ENCODE data around the gene AVEN. TPM values are rescaled to one million over a fixed set of nuclear protein-coding genes. Genes with fewer than 3 reads are reported as not detected.

AVEN gene
- polyA plus RNA-seq, 3 donors = 2.3 to 4.8 (median 3.4) TPM

DNA sequence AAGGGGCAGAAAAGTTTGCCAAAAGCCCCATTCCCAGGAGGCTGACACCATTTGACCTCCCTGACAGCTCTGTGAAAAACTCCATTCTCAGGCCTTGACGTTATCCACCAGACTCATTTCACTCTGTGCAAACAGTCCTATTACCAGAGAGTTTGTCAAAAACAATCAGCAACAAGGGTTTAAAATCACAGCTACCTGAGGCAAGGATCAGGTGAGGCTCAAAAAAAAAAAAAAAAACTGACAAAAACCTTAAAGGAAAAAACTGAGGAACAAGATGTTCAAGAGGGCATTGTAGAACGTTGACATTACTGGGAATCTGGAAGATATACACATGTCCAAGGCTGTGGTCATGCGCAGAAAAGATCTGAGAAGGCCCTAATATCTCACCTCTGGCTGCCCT lies 11.4 kb downstream of the AVEN start:
- no peak overlapping the region for H3K4me3 Mint-ChIP-seq
- peaks cover 0 to 12% (median 0%) of the 10 kb centered on the region in 7 donors for H3K9me3 Mint-ChIP-seq
- Histone ChIP-seq H3K79me2 (ENCODE audit: insufficient read depth, low read length) (no peaks in the 10 kb centered on the region), H4K20me1 (ENCODE audit: insufficient read depth, low read length) (no peaks in the 10 kb centered on the region), H3K4me1 (ENCODE audit: control insufficient read depth in 1 of 2, insufficient read depth in 2 of 2, low read length in 2 of 2) (no peaks in the 10 kb centered on the region), H3K27ac (ENCODE audit: low read depth in 1 of 2, low read length in 2 of 2) (no peak overlapping the region), H3K9me3 (replicated peaks in 1 of 2; ENCODE audit: control insufficient read depth in 1 of 2, insufficient read depth in 1 of 2, low read length in 2 of 2) (peaks cover 0 to 2% of the 10 kb centered on the region in 2 donors), H3K4me2 (replicated peaks; ENCODE audit: extremely low read depth, low read length, poor library complexity, severe bottlenecking) (no peak overlapping the region), H3K9ac (ENCODE audit: insufficient read depth, low read length, poor library complexity, severe bottlenecking) (no peak overlapping the region), H3K36me3 (replicated peaks in 1 of 2; ENCODE audit: control insufficient read depth in 1 of 2, insufficient read depth in 2 of 2, low read length in 2 of 2) (no peaks in the 10 kb centered on the region), H2AFZ (ENCODE audit: insufficient read depth, low read depth, low read length, poor library complexity, severe bottlenecking) (no peak overlapping the region), H3K27me3 (ENCODE audit: control insufficient read depth in 2 of 2, insufficient read depth in 2 of 2, low read length in 2 of 2) (no peaks in the 10 kb centered on the region), H3K4me3 (replicated peaks in 1 of 3; ENCODE audit: low read depth in 2 of 3, low read length in 3 of 3) (no peak overlapping the region)
- TF ChIP-seq, protein P1, sequence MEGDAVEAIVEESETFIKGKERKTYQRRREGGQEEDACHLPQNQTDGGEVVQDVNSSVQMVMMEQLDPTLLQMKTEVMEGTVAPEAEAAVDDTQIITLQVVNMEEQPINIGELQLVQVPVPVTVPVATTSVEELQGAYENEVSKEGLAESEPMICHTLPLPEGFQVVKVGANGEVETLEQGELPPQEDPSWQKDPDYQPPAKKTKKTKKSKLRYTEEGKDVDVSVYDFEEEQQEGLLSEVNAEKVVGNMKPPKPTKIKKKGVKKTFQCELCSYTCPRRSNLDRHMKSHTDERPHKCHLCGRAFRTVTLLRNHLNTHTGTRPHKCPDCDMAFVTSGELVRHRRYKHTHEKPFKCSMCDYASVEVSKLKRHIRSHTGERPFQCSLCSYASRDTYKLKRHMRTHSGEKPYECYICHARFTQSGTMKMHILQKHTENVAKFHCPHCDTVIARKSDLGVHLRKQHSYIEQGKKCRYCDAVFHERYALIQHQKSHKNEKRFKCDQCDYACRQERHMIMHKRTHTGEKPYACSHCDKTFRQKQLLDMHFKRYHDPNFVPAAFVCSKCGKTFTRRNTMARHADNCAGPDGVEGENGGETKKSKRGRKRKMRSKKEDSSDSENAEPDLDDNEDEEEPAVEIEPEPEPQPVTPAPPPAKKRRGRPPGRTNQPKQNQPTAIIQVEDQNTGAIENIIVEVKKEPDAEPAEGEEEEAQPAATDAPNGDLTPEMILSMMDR (IDR thresholded peaks at IDR 0.05) = no peak
- H3K27ac Mint-ChIP-seq = no peak overlapping the region
- H3K27me3 Mint-ChIP-seq (ENCODE audit: low read depth in 3 of 3) = peaks cover 0 to 4% (median 0%) of the 10 kb centered on the region in 3 donors
- WGBS (ENCODE audit: insufficient coverage) = 92% methylated on average over 2 of the region's 3 CpGs
- H3K36me3 Mint-ChIP-seq = no peaks in the 10 kb centered on the region
- no peak for DNase-seq
- peaks cover 5% of the 10 kb centered on the region for H3K4me1 Mint-ChIP-seq
- intact Hi-C loops (cut with micrococcal nuclease) = no loop called here

DNA sequence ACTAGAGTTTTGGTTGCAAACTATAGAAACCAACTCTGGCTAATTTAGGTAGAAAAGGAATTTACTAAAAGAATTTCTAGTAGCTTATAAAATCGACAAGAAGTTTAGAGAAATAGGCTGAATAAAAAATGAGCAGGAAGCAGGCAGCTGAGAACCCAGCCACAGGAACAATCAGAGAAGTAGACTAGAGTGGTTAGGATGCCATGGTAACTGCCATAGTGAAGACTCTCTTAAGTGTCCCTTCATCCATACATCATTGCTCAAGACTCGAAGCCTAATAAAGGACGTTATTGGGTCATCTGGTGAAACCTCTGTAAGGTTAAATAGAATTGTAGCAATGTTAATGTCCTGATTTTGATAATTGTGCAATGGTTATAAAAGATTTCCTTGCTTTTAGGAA lies 13.8 kb downstream of the AVEN start:
- intact Hi-C loops (cut with micrococcal nuclease) = no loop called here
- WGBS (ENCODE audit: insufficient coverage) = 0% methylated on average over 1 of the region's 3 CpGs
- Mint-ChIP-seq H3K4me1 (peaks cover 5% of the 10 kb centered on the region), H3K4me3 (no peak overlapping the region), H3K9me3 (peaks cover 0 to 11% (median 1%) of the 10 kb centered on the region in 7 donors), H3K27ac (no peak overlapping the region), H3K36me3 (no peaks in the 10 kb centered on the region), H3K27me3 (ENCODE audit: low read depth in 3 of 3) (peaks cover 0 to 4% (median 0%) of the 10 kb centered on the region in 3 donors)
- Histone ChIP-seq H3K4me1 (ENCODE audit: control insufficient read depth in 1 of 2, insufficient read depth in 2 of 2, low read length in 2 of 2) (no peaks in the 10 kb centered on the region), H3K27ac (ENCODE audit: low read depth in 1 of 2, low read length in 2 of 2) (no peak overlapping the region), H3K9me3 (replicated peaks in 1 of 2; ENCODE audit: control insufficient read depth in 1 of 2, insufficient read depth in 1 of 2, low read length in 2 of 2) (peaks cover 0 to 2% of the 10 kb centered on the region in 2 donors), H3K4me2 (replicated peaks; ENCODE audit: extremely low read depth, low read length, poor library complexity, severe bottlenecking) (no peak overlapping the region), H3K4me3 (replicated peaks in 1 of 3; ENCODE audit: low read depth in 2 of 3, low read length in 3 of 3) (no peak overlapping the region), H3K9ac (ENCODE audit: insufficient read depth, low read length, poor library complexity, severe bottlenecking) (no peak overlapping the region), H2AFZ (ENCODE audit: insufficient read depth, low read depth, low read length, poor library complexity, severe bottlenecking) (no peak overlapping the region), H3K79me2 (ENCODE audit: insufficient read depth, low read length) (no peaks in the 10 kb centered on the region), H4K20me1 (ENCODE audit: insufficient read depth, low read length) (no peaks in the 10 kb centered on the region), H3K27me3 (ENCODE audit: control insufficient read depth in 2 of 2, insufficient read depth in 2 of 2, low read length in 2 of 2) (no peaks in the 10 kb centered on the region), H3K36me3 (replicated peaks in 1 of 2; ENCODE audit: control insufficient read depth in 1 of 2, insufficient read depth in 2 of 2, low read length in 2 of 2) (no peaks in the 10 kb centered on the region)
- no peak for DNase-seq
- TF ChIP-seq, protein P1 (IDR thresholded peaks at IDR 0.05) = no peak
